Mammary epithelial cell (primary cell): ENCODE data around the gene GRM4.

Source experiments
- EZH2 ChIP-seq: IDR thresholded peaks from 2 replicates; pipeline ENCODE4 v1.6.1; 2012; ENCODE audit warnings: low read length, inconsistent platforms, borderline replicate concordance
- TF ChIP-seq, protein P1 (sequence below), 2 donors: IDR thresholded peaks in 1 of 2; conservative IDR thresholded peaks in 1 of 2; 2 replicates each; pipeline ENCODE4 v1.5.1; 2011 to 2012; ENCODE audit warnings: inconsistent platforms in 2 of 2, low read length in 2 of 2, mild to moderate bottlenecking in 2 of 2, control low read depth in 1 of 2, low read depth in 1 of 2; ENCODE audit not compliant: insufficient read depth in 1 of 2; ENCODE audit errors: extremely low read depth in 1 of 2

DNA sequence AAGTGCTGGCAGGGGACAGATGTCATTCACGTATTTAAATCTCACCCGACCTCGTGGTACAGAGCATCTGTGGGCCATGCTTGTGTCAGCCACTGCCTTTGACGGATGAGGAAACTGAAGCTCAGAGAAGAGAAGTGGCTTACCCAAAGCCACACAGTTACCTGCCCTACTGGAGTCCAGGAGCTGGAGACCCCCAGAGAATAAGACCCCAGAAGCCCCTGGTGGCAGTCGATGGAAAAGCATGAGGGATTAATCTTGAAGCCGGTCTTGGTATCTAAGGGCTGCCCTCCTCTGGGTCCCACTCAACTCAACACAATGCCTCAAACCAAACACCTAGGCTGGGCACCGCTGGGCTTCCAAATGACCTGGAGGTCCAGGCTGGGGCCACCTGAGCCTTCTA lies 83.1 kb downstream of the GRM4 start:
- no peak for TF ChIP-seq EZH2
- TF ChIP-seq, protein P1, sequence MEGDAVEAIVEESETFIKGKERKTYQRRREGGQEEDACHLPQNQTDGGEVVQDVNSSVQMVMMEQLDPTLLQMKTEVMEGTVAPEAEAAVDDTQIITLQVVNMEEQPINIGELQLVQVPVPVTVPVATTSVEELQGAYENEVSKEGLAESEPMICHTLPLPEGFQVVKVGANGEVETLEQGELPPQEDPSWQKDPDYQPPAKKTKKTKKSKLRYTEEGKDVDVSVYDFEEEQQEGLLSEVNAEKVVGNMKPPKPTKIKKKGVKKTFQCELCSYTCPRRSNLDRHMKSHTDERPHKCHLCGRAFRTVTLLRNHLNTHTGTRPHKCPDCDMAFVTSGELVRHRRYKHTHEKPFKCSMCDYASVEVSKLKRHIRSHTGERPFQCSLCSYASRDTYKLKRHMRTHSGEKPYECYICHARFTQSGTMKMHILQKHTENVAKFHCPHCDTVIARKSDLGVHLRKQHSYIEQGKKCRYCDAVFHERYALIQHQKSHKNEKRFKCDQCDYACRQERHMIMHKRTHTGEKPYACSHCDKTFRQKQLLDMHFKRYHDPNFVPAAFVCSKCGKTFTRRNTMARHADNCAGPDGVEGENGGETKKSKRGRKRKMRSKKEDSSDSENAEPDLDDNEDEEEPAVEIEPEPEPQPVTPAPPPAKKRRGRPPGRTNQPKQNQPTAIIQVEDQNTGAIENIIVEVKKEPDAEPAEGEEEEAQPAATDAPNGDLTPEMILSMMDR (conservative IDR thresholded peaks at IDR 0.05 in 1 of 2, IDR thresholded peaks at IDR 0.05 in 1 of 2; ENCODE audit: extremely low read depth in 1 of 2, insufficient read depth in 1 of 2, low read depth in 1 of 2, low read length in 2 of 2), result no peak
